NCI-H226 (cell line): ENCODE measurements around the gene DEPP1.

ENCODE experiments used
- DNase-seq: peaks from one replicate; pipeline ENCODE4 v3.0.0-alpha.2; 2015

Gene DEPP1

DNA sequence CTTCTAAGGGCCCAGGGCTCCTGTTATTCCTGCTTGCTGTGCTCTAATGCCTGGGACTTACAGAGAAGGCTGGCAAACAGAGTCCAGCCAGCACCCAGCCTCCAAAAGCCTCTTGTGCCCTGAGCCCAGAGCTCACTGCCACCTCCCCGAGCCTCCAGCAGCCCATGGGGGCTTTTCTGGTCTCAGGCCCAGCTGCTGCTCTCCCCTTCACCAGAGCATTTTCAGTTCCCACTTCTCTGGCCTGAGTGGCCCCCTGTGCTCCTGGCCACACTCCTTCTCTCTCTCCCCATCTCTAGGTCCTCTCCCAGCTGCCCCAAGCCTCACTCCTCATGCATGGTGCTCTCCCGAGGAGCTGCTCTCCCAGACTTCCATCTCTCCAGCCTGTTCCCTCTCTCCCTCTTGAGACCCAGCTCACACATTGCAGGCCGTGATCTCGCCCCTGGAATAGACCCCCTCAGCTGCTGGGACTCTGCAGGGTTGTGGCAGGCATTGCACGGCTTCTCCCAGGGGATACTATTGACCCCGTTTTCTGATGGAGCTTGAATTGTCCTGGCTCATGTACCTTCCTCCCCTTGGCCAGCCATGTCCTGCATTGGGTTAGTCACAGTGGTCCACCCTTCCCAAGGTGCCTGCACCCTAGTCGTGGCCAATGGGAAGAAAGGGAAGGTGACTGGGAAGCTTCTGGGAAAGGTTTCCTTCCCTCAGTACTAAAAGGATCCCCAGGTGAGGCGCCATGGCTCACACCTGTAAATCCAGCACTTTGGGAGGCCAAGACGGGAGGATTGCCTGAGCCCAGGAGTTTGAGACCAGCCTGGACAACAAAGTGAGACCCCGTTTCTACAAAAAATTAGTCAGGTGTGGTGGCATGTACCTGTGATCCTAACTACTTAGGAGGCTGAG lies 28.0 kb downstream of the DEPP1 start:
- DNase-seq: no peak

DNA sequence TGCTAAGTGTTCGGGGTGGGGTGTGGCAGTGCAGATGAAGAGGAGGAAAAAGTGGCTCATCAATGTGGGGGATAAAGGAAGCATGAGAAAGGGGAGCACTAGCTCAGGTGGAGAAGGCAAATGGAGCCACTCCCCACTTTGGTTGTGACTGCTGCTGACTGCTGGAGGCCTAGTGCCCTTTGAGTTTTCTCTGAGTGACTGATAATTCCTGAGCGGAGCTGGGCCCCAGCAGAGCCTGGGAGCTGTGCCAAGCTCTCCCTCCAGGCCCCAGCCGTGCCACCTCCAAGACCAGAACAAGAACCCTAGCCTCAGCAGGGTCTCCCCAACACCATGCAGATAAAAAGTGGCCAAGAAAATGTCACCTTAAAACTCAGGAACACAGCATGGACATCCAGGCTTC lies 28.7 kb downstream of the DEPP1 start:
- no peak for DNase-seq

DNA sequence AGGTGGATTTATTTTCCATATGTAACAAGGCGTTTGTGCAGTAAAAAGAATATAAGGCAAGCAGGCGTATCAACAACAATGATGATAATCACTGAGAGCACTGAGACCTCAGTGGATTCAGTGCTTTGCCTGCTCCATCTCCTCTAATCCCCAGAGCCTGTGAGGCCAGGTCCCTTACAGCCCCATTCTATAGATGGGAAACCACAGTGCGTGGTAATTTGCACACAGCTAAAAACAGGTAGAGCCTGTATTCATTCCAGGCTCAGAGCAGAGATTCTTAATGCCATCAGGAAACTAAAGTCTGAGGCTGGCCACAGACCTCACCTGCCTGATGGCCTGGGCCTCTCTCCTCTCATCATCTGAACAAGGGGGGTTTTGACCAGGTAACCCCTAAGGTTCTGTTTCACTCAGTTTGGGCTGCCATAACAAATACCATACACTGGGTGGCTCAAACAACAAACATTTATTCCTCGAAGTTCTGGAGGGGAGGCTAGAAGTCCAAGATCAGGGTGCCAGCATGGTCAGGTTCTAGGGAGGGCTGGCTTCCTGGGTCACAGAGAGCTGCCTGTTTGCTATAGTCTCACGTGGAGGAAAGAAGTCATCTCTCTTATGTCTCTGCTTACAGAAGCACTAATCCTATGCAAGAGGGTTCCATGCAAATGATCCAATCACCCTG lies 29.3 kb downstream of the DEPP1 start:
- no peak for DNase-seq

DNA sequence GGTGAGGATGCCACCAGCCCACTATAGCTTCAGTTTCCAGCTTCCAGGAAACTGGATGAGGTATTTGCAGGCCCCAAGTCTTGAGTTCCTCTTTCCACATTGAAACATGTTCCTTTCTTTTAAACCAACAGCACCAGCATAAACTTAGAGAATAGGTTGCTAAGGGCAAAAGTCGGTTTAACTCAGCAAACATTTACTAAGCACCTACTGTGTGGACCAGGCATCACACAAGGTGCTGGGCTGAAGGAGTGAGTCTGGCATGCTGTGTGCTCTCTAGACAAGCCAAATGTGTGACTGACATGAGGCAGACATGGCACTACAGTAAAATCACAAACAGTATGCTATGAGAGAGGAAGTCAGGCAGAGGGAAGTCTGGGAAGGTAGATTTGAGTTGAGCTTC lies 30.0 kb downstream of the DEPP1 start:
- DNase-seq: no peak

DNA sequence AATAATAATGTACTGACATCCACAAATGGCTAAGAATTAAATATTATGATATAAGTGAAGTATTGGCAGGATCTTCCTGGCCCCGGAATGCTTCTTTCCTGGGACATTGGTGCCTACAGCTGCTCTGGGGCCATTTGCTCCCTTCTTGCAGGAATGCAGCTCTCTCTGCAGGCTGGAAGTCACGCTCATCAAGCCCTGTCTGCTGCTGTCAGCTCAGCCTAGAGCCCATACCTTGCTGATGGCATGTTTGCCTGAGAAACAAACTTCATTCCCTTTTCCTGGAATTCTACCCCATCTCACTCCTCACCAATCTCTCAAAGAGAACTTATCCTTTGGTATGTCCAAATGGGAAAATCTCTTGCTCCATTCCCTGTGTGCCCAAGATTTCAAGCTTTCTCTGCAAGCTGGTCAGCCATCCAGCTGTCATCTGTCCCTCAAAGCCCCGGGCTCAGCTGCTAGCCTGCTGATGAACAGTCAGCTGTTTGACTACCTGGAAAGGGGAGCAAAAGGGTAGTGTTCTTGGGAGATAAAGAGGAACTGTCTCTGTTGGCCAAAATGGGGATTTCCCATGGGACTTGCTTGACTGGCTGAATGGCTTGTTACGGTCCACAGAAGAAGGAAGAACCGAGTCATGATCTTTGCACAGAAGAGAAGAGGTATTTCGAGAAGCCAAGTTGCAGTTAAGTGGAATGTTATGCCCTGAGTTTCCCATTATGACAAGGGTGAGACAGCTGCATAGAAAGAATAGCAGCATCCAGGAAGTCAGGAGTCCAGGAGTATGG lies 31.0 kb downstream of the DEPP1 start:
- DNase-seq: no peak

DNA sequence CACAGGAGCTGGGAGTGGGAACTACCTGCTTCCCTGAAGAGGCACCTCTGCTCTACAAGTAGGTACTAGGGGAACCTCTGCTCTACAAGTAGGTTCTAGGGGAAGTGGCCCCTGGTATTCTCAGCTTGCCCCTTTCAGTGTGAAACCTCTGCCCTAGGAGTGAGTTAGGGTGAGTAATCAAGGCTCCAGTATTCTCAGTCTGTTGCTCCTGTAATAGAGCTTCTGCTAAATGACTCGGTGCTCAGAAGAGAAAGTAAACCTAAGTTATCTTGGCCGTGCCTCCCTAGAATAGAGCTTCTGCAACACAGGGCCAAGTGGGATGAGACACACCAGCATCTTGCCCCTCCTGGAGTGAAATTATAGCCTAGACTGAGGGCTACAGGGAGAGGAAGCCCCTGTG lies 32.4 kb downstream of the DEPP1 start:
- DNase-seq: no peak

DNA sequence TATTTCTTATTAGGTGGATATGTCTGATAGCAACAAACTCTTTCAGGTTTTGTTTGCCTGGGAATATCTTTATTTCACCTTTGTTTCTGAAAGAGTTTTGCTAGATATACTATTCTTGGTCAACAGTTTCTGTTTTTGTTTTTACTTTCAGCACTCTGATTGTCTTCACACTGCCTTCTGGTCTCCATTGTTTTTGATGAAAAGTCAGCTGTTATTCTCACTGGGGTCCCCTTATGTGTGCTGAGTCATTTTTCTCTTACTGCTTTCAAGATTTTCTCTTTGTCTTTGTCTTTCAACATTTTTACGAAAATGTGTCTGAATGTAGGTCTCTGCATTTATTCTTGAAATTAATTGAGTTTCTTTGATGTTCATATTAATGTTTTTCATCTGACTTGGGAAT lies 34.3 kb downstream of the DEPP1 start:
- DNase-seq: no peak

DNA sequence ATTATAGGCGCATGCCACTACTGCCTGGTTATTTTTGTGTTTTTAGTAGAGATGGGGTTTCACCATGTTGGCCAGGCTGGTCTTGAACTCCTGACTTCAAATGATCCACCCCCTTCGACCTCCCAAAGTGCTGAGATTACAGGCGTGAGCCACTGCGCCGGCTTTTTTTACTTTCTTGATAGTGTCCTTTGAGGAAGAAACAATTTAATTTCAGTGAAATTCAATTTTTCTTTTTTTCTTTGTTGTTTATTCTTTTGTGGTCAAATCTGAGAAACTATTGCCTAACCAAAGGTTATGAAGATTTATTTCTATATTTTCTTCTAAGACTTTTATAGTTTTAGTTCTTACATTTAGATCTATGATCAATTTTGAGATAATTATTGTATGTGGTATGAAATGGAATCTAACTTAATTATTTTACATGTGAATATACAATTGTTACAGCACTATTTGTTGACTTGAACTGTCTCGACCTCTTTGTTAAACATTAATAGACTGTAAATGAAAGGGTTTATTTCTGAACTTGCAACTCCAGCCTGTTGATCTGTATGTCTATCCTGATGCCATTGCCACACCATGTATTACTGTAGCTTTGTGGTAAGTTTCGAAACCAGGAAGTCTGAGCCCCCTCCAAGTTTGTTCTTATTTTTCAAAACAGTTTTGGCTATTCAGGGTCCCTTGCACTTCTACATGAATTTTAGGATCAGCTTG lies 38.8 kb downstream of the DEPP1 start:
- DNase-seq: no peak

DNA sequence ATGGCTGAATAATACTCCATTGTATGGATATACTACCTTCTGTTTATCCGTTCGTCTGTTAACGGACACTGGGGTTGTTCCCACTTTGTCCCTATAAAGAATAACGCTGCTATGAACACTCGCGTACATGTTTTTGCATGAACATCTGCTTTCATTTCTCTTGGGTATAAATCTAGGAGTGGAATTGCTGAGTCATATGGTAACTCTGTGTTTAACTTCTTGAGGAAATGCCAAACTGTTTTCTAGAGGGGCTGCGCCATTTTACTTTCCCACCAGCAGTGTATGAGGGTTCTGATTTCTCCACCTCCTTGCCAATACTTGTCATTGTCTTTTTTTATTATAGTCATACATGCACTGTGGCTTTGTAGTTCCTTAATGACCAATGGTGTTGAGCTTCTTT lies 39.7 kb downstream of the DEPP1 start:
- DNase-seq: no peak

DNA sequence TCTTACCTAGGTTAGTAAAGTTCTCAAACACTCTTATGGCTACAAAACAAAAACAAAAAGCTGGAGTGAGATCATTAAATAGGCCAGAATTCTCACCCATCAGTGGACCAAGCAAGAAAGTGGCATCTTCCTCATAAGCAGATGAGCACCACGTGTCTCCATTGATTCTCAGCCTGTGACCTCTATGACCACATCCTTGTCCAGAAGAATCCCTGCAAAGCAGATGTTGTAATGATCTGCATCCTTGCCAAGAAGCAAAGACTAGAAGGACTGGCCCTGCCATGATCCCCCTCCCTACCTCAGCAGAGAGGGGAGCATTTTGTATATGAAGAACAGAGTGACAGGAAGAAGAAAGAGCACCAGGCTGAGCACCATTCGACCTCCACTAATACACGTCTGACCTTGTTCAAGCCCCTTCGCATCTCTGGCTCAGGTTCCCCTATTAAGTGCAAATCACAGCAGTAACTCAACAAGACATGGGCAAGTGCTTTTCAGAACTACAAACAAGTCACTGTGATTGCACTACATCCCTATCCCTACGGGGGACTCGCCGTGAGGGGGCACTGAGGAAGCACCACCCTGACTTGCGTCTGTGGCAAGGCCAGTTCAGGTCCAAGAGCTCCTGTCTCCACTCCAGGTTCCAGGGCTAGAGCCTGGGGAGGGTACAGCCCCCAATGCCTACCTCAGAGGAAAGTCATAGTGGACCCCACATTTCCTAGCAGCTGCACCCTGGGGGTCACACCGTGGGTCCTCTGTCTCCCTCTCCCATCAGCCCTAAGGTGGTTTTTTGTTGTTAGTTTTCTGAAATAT lies 41.2 kb downstream of the DEPP1 start:
- no peak for DNase-seq

DNA sequence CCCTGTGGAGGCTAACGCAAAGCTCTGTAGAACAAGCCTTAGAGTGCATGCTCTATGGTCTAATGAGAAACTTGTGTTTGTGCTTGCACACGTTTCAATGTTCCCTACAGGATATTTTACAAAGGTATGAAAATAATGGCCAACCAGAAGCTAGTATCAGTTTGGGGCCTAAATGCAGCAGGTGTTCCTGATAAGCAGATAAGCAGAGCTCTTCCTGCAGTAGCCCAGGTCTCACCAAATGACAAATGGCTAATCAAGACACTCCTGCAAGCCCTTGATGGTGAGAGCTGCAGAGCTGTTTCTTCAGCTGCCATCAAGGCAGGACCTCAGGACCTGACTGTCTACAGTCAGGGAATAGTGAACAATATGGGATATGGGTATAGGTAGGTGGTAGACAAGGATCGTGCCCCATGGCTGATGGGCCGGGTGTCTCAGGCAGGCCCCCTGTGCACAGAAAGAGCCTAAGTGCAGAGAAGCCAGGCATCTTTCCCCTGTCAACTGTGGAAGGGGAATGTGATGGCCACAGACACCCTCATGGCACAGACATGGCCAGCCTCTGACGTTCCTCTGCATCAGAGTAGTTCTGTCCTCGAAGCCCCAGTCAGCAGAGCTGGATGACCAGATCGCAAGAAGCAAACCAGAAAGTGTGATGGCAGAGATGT lies 42.2 kb downstream of the DEPP1 start:
- DNase-seq: no peak

DNA sequence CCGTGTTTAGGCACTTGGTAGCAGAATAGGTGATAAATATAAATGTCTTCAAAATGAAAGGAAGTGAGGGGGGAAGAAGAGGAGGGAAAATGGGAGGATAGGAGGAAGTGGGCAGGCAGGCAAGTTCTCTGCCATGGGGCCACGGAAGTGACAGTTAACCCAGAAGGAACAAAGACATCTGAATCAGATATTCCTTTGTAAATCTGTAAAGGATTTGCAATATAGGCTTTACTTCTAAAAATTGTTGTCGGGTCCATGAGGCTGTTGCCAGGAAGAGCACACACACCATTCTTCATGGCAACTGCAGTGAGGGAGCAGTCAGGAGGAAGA lies 42.7 kb downstream of the DEPP1 start:
- no peak for DNase-seq

DNA sequence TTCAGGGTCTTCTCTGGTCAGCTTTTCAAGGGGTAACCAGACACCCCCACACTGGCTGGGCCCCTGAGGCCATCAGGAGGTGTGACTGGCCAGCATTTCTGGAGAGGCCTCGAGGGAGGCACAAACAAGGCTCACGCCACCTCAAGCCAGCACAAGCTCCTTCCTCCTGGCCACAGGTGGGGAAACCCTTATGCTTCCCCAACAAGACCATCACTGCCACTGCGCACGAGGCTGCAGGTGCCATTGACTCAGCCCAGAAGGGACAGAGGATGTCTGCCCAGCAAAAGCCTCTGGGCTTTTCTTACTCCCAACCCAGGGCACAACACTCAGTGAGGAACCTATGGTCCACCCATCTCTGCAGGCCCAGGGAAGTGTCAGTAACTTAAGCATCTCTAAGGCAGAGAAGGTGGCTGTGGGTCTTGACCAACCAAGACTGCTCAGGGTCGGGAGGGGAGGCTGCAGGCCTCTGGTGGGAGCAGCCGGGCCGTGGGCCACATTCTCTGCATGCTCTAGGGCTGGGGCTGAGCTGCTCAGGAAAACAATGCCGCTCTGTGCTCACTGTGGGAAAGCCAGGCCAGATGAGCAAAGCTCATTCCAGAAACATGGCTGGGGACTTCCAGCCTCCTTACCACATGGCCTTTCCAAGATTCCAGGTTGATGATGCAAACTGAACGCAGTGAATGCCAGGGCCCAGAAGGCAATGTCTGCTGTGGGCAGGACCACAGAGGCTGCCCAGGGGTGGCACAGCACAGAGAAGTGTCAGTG lies 43.2 kb downstream of the DEPP1 start:
- peak; percentile 75 for DNase-seq

DNA sequence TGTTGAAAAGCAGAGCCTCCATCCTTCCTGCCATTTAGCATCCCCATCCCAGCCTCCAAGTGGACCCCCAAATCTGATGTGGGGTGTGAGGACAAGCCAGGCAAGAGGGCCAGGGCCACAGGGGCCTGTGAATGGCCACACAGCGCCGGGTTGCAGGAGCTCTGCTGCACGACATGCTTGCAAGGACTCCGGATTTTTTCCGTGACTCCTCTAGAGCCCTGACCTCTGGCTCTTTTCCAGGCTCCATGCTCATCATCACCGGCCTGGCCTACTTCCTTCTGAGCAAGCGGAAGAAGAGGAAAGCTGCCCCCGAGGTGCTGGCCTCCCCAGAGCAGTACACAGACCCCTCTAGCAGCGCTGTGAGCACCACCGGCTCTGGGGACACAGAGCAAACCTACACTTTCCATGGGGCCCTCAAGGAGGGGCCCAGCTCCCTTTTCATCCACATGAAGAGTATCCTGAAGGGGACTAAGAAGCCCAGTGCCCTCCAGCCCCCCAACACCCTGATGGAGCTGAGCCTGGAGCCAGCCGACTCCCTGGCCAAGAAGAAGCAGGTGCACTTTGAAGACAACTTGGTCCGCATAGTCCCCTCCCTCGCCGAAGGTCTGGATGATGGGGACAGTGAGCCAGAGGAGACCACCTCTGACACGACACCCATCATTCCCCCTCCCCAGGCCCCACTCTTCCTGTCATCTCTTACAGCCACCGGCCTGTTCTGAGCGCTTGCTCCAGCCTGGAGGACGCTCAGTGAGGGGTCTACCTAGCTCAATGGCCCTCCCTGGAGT lies 44.0 kb downstream of the DEPP1 start:
- no peak for DNase-seq

DNA sequence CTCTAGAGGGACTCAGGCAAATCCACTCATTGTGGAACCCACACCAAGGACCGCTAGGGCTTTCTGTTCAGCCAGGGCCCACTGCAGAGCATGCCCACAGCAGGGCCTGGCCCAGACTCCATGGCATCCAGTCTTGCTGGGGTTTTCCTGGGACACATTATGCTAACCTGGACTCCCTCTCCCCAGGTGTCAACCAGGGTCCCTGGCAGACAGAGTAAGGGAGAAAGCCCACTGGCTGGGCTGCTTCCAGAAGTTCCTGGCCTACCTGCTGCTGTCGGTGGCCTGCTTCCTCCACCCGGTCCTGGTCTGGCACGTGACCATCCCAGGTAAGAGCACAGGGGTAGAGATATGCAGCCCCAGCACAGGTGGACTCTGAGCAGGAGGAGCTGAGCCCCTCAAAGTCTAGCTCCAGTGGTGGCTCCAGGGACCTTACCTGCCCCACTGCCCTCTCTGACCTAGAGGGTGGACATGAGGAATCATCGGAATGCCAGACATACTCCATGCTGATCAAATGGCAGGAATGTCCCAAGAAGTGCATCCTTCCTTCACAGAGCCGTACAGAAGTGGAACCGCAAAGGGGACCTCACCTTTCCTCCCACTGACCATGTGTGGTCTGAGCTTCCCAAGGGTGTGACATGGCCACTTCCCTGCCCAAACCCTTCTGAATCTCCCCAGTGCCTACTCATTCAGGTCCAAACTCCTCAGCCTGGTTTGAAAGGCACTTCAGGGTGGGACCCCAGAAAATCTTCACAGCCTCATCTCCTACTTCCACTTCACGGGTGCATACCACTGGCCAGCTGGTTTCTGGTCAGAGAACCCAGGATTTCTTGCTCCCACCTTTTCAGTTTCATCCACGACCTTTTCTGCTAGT lies 44.9 kb downstream of the DEPP1 start:
- no peak for DNase-seq

DNA sequence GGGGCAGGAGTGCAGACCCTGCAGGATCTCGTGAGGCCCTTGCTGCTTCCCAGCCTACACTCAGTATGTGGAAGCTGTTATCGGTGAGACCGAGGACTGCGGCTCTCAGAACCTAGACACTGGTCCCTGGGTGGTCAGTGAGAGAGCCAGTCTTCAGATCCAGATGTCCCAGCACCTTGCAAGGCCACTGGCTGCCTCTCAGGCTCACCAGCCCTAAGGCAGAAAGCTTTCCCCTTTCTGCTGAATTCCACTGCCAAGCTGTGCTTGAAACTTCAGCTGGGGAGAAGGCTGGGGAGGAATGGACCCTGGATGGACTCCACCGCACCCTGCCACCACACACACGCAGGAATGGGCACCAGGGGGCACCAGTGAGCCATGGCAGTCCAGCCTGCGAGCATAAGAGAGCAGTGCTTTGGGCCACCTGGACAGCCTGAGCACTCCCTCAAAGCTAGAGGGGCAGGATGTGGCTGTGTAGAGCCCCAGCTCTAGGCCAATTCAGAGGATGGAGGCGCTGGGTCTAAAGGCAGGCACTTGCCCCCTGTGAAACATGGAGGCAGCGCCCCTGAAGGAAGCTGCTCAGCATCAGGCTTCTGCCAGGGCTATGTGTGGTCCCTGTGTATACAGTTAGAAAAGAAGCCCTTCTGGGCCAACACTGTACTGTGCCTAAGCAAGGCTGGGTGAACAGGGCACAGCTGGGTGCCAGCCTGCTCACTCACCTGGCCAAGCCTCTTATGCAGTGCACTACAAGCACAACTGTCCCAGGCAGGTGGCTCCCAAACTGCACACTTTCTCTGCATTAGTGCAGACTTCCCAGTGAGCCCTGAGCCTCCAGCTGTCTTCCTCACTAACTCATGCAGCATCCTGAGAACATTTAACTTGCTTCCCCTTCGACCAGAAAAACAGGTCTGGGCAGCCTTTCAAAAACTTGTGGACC lies 45.8 kb downstream of the DEPP1 start:
- peak; percentile 60 for DNase-seq

DNA sequence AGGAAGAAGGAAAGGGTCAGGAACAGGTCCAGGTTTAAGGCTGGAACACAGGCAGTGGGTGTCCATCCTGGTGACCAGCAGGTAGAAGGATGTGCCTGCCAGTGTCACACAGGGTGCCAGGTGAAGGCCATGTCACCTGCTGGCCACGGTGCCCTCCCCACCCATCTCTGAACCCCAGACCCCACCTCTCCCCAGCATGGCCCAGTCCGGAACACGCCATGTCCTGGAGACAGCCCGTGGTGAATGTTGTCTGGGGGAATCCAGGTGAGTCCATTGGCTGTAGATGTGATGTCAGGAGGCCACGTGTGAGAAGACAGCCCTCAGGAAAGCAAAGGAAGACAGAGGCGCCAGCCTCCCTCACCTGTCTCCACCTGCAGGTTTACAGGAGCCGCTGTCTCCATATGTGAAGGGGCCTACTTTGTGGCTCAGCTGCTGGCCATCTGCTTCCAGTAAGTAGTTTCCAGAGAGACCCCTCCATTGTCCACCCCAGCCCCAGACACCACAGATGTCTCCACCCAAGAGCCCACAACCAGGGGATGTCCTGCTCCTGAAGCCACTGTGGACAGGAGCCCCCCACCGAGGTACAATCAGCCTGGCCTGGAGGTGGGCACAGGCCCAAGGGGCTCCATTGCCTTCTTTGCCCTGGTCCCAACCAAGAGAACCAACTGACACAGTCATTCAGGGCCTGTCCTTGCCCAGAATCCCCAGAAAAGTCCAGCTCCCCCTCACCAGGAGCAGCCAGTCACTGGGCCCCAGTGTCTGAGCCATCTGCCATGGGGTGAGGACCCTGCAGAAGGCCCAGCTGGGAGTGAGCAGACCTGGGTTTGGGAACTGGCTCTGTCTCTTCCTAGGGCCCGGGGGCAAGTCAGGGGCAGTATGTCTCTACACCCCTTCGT lies 46.7 kb downstream of the DEPP1 start:
- no peak for DNase-seq
